ENCODE results near the gene ICE1.
"Not testable (repeated sequence)": the region's sequence is repeated elsewhere in the genome, so short reads cannot be mapped to it uniquely, and the experiment has no call there.

ICE1 gene

GRCh38 chr5:5451863-5452262 is 29.4 kb downstream of the ICE1 start:
- DNase-seq: no peak

- DNase-seq: no peak
These were observed 30.7 kb downstream of the ICE1 start for GRCh38 chr5:5453131-5453530.

GRCh38 chr5:5454391-5454790 is 31.9 kb downstream of the ICE1 start:
- DNase-seq: no peak

- no peak for DNase-seq
These were observed 34.4 kb downstream of the ICE1 start for GRCh38 chr5:5456858-5457257.

- no peak for DNase-seq
These were observed 37.8 kb downstream of the ICE1 start for GRCh38 chr5:5460311-5460710.

- no peak for DNase-seq
These were observed 38.5 kb downstream of the ICE1 start for GRCh38 chr5:5461012-5461411.

- no peak for DNase-seq
These were observed 41.7 kb downstream of the ICE1 start for GRCh38 chr5:5464036-5464715.

- no peak for DNase-seq
These were observed 43.8 kb downstream of the ICE1 start for GRCh38 chr5:5466227-5466626.

- DNase-seq: no peak
These were observed 45.3 kb downstream of the ICE1 start for GRCh38 chr5:5467737-5468136.

- no peak for DNase-seq
These were observed 48.5 kb downstream of the ICE1 start for GRCh38 chr5:5470933-5471332.

- no peak for DNase-seq
These were observed 50.7 kb downstream of the ICE1 start for GRCh38 chr5:5473226-5473625.

- DNase-seq: no peak
These were observed 52.5 kb downstream of the ICE1 start for GRCh38 chr5:5474961-5475360.

- no peak for DNase-seq
These were observed 53.5 kb downstream of the ICE1 start for GRCh38 chr5:5475975-5476374.

GRCh38 chr5:5479578-5479977 is 57.1 kb downstream of the ICE1 start:
- not testable (repeated sequence) for DNase-seq

GRCh38 chr5:5480481-5481111 is 58.1 kb downstream of the ICE1 start:
- DNase-seq: no peak

GRCh38 chr5:5481206-5481605 is 58.7 kb downstream of the ICE1 start:
- DNase-seq: no peak

- DNase-seq: no peak
These were observed 59.2 kb downstream of the ICE1 start for GRCh38 chr5:5481633-5482032.

GRCh38 chr5:5483350-5483749 is 60.9 kb downstream of the ICE1 start:
- DNase-seq: no peak

- DNase-seq: no peak
These were observed 61.6 kb downstream of the ICE1 start for GRCh38 chr5:5483880-5484598.

GRCh38 chr5:5486122-5486521 is 63.6 kb downstream of the ICE1 start:
- DNase-seq: no peak

- no peak for DNase-seq
These were observed 65.3 kb downstream of the ICE1 start for GRCh38 chr5:5487585-5488360.

GRCh38 chr5:5490774-5491347 is 68.4 kb downstream of the ICE1 start:
- no peak for DNase-seq

Measured in COR-L47 (cell line).